ENCODE results near the gene AP1B1. TPM values are rescaled to one million over a fixed set of nuclear protein-coding genes. Genes with fewer than 3 reads are reported as not detected.

AP1B1 gene
- total RNA-seq, 4 donors from 2014 or later, result 63.5 to 144 (median 95.4) TPM

DNA sequence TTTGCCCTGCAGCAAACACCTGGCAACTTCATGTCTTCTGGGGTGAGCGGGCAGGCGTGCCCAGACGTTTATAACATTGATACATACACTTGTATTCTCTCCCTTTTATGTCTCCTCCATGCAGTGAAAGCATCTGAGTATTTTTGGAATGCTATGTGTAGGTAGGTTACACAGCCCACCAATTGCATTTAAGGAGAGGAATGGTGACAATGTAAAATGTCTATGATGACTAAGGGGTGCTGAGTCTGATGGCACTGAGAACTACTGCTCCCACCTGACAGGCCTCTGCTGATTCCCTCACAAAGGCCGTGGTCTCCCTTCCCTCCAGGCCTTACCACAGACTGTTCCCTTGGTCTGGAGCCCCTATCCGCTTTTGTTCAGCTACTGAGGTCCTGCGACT lies 50.0 kb downstream of the AP1B1 start:
- Histone ChIP-seq H3K4me3 (no peak overlapping the region), H3K27me3 (no peaks in the 10 kb centered on the region), H3K4me1 (peaks cover 4 to 44% (median 11%) of the 10 kb centered on the region in 3 donors), H3K9me3 (no peaks in the 10 kb centered on the region), H3K36me3 (peaks cover 35 to 100% (median 66%) of the 10 kb centered on the region in 3 donors), H3K27ac (peak overlapping the region in 1 of 4 donors; percentile 52)
- WGBS, 2 donors, result 61 to 62% methylated on average over 6 of the region's 6 CpGs
- intact Hi-C loops (cut with DNase I), result no loop called here
- no peak for DNase-seq
- no peak for TF ChIP-seq POLR2A (IDR thresholded peaks at IDR 0.05)
- TF ChIP-seq, protein P1, sequence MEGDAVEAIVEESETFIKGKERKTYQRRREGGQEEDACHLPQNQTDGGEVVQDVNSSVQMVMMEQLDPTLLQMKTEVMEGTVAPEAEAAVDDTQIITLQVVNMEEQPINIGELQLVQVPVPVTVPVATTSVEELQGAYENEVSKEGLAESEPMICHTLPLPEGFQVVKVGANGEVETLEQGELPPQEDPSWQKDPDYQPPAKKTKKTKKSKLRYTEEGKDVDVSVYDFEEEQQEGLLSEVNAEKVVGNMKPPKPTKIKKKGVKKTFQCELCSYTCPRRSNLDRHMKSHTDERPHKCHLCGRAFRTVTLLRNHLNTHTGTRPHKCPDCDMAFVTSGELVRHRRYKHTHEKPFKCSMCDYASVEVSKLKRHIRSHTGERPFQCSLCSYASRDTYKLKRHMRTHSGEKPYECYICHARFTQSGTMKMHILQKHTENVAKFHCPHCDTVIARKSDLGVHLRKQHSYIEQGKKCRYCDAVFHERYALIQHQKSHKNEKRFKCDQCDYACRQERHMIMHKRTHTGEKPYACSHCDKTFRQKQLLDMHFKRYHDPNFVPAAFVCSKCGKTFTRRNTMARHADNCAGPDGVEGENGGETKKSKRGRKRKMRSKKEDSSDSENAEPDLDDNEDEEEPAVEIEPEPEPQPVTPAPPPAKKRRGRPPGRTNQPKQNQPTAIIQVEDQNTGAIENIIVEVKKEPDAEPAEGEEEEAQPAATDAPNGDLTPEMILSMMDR (IDR thresholded peaks at IDR 0.05), result no peak

DNA sequence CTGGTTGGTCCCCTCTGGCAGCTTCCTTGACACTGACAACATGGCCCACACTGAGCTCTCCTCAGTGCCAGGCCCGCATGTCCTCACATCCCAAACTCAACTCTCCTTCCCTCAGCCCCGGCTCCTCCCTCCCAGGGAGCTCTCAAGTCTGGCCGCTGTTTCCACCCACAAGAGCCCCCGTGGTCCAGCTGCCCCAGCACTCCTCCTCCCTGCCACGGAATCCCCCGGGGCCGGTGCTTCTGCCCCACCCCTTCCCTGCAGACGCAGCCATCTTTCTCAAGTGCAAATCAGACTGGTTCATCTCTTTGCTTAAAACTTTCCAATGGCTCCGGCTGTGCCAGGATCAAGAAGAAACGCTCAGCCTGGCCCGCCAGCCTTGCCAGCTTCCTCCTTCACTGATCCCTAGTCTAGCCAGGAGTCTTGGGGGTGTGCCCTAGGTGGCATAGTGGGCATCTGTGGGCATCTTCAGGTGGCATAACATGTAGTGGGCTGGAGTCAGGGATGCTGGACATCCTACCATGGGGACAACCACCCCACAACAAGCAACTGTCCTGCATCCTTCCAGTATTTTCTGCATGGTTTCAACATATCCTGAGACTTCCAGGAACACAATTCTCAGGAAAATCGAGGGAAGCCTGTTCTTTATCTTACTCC lies 50.6 kb downstream of the AP1B1 start:
- H3K27ac ChIP-seq, result peak overlapping the region; percentile 42 to 72 (median 48)
- TF ChIP-seq POLR2A (IDR thresholded peaks at IDR 0.05), result no peak
- TF ChIP-seq, protein P1 (IDR thresholded peaks at IDR 0.05), result no peak

DNA sequence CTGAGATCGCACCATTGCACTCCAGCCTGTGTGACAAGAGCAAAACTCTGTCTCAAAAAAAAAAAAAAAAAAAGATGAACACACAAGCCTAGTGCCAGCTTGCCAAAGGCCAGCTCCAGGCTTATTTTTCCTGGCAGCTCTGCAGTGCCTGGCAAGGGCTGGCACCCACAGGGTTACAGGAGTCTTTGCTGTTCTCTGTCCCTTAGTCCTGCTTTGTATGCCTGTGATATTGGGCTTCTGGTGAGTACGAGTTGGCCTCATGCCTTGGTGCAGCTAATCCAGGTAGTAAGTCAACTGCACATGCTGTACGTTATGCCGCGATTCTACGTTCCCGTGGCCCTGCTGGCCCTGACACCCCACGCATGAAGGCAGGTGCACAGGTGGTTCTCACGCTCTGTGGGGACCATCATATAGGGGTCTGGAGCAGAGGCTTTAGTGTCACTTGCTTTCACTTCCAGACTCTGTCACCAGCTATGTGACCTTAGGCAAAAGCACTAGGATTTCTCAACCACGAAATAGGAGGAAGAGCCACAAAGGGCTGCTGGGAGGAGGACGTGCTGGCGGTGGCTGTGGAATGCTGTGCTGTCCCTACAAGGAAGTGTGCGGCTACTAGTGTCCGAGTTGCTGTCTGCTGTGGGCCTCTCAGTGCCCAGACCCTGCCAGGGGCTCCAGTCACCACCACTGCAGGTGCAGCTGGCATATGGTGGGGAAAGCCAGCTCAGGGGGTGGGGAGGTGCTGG lies 51.4 kb downstream of the AP1B1 start:
- Histone ChIP-seq H3K27me3 (no peaks in the 10 kb centered on the region), H3K4me3 (no peak overlapping the region), H3K27ac (peak overlapping the region; percentile 42 to 72 (median 48)), H3K36me3 (peaks cover 40 to 100% (median 58%) of the 10 kb centered on the region in 3 donors), H3K9me3 (no peaks in the 10 kb centered on the region), H3K4me1 (peaks cover 4 to 44% (median 11%) of the 10 kb centered on the region in 3 donors)
- WGBS, 2 donors, result 60 to 77% methylated on average over 2 to 13 of the region's 14 CpGs
- TF ChIP-seq, protein P1 (IDR thresholded peaks at IDR 0.05), result no peak
- no peak for TF ChIP-seq POLR2A (IDR thresholded peaks at IDR 0.05)
- intact Hi-C loops (cut with DNase I), result no loop called here
- no peak for DNase-seq

More for the DNA sequence above, 50.6 kb downstream of the AP1B1 start:
- DNase-seq, result no peak
- H3K27me3 ChIP-seq, result no peaks in the 10 kb centered on the region
- H3K9me3 ChIP-seq, result no peaks in the 10 kb centered on the region
- WGBS, 2 donors, result 52 to 57% methylated on average over 9 of the region's 12 CpGs
- peaks cover 4 to 44% (median 11%) of the 10 kb centered on the region in 3 donors for H3K4me1 ChIP-seq
- peaks cover 41 to 100% (median 61%) of the 10 kb centered on the region in 3 donors for H3K36me3 ChIP-seq
- intact Hi-C loops (cut with DNase I), result no loop called here
- no peak overlapping the region for H3K4me3 ChIP-seq

DNA sequence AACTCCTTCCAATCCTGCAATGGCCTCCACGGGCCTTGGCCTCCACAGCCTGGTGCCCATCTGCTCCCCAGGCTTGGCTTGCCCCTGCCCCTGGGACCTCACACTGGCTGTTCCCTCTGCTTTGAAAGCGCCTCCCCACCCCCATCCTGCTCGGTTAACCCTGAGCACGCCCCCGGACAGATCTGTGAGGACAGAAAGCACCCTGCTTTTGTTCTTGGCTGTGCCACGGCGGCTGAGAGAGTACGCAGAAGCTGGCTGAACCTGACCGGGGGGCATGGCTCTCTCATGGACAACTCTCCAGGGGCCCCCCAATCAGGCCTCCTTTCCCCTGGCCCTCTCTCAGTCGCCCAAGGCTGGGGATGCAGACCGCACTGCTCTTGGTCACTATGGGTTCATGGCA lies 52.7 kb downstream of the AP1B1 start:
- no peak overlapping the region for H3K27ac ChIP-seq
- H3K4me1 ChIP-seq, result peaks cover 6 to 51% (median 11%) of the 10 kb centered on the region in 3 donors
- peaks cover 36 to 100% (median 57%) of the 10 kb centered on the region in 3 donors for H3K36me3 ChIP-seq
- DNase-seq, result no peak
- H3K27me3 ChIP-seq, result no peaks in the 10 kb centered on the region
- no peaks in the 10 kb centered on the region for H3K9me3 ChIP-seq
- TF ChIP-seq, protein P1 (IDR thresholded peaks at IDR 0.05), result no peak
- no peak for TF ChIP-seq POLR2A (IDR thresholded peaks at IDR 0.05)
- 90 to 96% methylated on average over 2 to 11 of the region's 11 CpGs for WGBS, 2 donors
- no peak overlapping the region for H3K4me3 ChIP-seq
- intact Hi-C loops (cut with DNase I), result no loop called here

All from esophagus squamous epithelium (tissue), 5 donors.